Central memory CD8-positive, alpha-beta T cell (primary cell): ENCODE results near the gene TOB2.
"Not testable (repeated sequence)": the region's sequence is repeated elsewhere in the genome, so short reads cannot be mapped to it uniquely, and the experiment has no call there.

Experiments
- ATAC-seq: fragments of 150-1000 bp; cut with Tn5 transposase; replicated peaks from 2 replicates; pipeline ENCODE4 v1.10.0; 2022; ENCODE audit warnings: mild to moderate bottlenecking, moderate FRiP score, moderate number of reproducible peaks; ENCODE audit not compliant: poor library complexity, severe bottlenecking; ENCODE audit errors: extremely low read depth
- DNase-seq, 2 donors: peaks; one replicate each; pipeline ENCODE4 v3.0.0; 2021; ENCODE audit warnings: low spot score in 2 of 2
- H3K27ac Mint-ChIP-seq: one replicate; pipeline ENCODE4 v1.8.0; 2022; ENCODE audit warnings: low read depth, mild to moderate bottlenecking, moderate library complexity, mixed read lengths
- H3K27me3 Mint-ChIP-seq: one replicate; pipeline ENCODE4 v1.8.0; 2022; ENCODE audit warnings: mixed read lengths
- H3K36me3 Mint-ChIP-seq: one replicate; pipeline ENCODE4 v1.8.0; 2022; ENCODE audit warnings: mild to moderate bottlenecking, moderate library complexity, mixed read lengths; ENCODE audit not compliant: insufficient read depth
- H3K4me1 Mint-ChIP-seq: one replicate; pipeline ENCODE4 v1.8.0; 2022; ENCODE audit warnings: mixed read lengths
- H3K4me3 Mint-ChIP-seq: one replicate; pipeline ENCODE4 v1.8.0; 2022; ENCODE audit warnings: mild to moderate bottlenecking, moderate library complexity, mixed read lengths
- H3K9me3 Mint-ChIP-seq: one replicate; pipeline ENCODE4 v1.8.0; 2022; ENCODE audit warnings: mixed read lengths

TOB2 gene

GRCh38 chr22:41479671-41480396 lies 33.2 kb upstream of the TOB2 start:
- Mint-ChIP-seq H3K4me3 (no peak overlapping the region), H3K27me3 (no peaks in the 10 kb centered on the region), H3K4me1 (peaks cover 43% of the 10 kb centered on the region), H3K36me3 (peaks cover 9% of the 10 kb centered on the region), H3K27ac (no peak overlapping the region), H3K9me3 (no peaks in the 10 kb centered on the region)
- DNase-seq = no peak
- no peak for ATAC-seq

GRCh38 chr22:41478891-41479521 lies 32.4 kb upstream of the TOB2 start:
- H3K27ac Mint-ChIP-seq = no peak overlapping the region
- H3K36me3 Mint-ChIP-seq = peaks cover 8% of the 10 kb centered on the region
- no peaks in the 10 kb centered on the region for H3K27me3 Mint-ChIP-seq
- no peak for ATAC-seq
- H3K4me3 Mint-ChIP-seq = no peak overlapping the region
- no peak for DNase-seq
- H3K4me1 Mint-ChIP-seq = peaks cover 45% of the 10 kb centered on the region
- no peaks in the 10 kb centered on the region for H3K9me3 Mint-ChIP-seq

GRCh38 chr22:41478473-41478872 lies 31.9 kb upstream of the TOB2 start:
- no peak overlapping the region for H3K27ac Mint-ChIP-seq
- peaks cover 47% of the 10 kb centered on the region for H3K4me1 Mint-ChIP-seq
- no peaks in the 10 kb centered on the region for H3K9me3 Mint-ChIP-seq
- no peaks in the 10 kb centered on the region for H3K27me3 Mint-ChIP-seq
- DNase-seq (no peak), ATAC-seq (no peak)
- H3K36me3 Mint-ChIP-seq = peaks cover 10% of the 10 kb centered on the region
- H3K4me3 Mint-ChIP-seq = no peak overlapping the region

- Mint-ChIP-seq H3K4me3 (no peak overlapping the region), H3K4me1 (peaks cover 38% of the 10 kb centered on the region), H3K36me3 (peaks cover 15% of the 10 kb centered on the region), H3K27ac (no peak overlapping the region), H3K9me3 (no peaks in the 10 kb centered on the region), H3K27me3 (no peaks in the 10 kb centered on the region)
- ATAC-seq = no peak
- DNase-seq = no peak
Measured at GRCh38 chr22:41474872-41475451, 28.4 kb upstream of the TOB2 start.

DNA sequence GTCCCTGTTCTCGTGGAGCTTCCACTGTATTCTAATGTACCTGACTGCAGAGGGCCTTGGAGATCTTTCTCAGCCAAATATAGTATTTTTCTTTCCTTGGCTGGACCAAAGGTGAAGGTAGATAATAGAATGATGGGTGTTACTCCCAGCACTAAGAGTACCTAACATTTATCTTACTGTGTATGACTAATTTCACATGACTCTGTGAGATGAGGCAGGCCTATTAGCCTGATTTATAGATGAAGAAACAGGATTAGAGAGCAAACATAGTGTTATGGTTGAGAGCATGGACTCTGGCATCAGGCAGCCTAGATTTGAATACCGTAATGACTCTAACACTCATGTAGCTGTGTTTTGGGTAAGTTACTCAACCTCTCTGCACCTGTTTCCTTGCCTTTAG lies 25.0 kb upstream of the TOB2 start:
- Mint-ChIP-seq H3K27me3 (no peaks in the 10 kb centered on the region), H3K27ac (no peak overlapping the region), H3K4me1 (peaks cover 43% of the 10 kb centered on the region), H3K36me3 (peaks cover 30% of the 10 kb centered on the region), H3K4me3 (no peak overlapping the region), H3K9me3 (no peaks in the 10 kb centered on the region)
- DNase-seq (no peak), ATAC-seq (no peak)

GRCh38 chr22:41470886-41471285 lies 24.3 kb upstream of the TOB2 start:
- H3K36me3 Mint-ChIP-seq = peaks cover 33% of the 10 kb centered on the region

DNA sequence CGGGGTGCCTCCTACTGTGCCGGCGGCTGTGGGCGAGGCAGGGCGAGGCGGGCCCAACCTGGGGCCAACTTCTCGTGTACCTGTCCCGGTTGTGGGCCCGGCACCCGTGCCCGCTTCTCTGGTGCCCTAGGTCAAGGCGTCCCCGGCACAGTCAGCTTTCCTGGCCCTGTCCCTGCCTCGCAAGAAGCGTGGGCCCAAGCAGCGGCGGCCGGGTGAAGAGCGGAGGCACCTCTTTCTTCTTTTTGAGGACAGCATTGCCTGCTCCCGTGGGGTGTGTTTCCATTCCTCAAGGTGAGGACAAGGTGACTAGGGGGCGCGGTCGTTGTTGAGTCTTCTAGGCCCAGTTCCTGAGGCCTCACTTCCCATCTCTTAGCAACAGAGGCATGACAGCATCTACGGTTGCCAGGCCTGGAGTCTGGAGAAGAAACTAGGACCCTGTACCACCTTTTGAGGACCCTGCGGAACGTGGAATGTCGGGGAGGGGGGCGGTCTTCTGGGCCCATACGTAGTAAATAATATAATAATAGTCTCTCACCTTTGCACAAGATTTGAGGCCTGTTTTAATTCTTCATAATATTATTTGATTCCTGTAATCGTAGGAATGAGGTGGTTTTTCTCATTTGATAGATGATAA lies 22.7 kb upstream of the TOB2 start:
- DNase-seq (no peak), ATAC-seq (peak; percentile 21)
- peak overlapping the region; percentile 90 for H3K4me3 Mint-ChIP-seq
- H3K27ac Mint-ChIP-seq = peak overlapping the region; percentile 99
- H3K9me3 Mint-ChIP-seq = no peaks in the 10 kb centered on the region
- H3K4me1 Mint-ChIP-seq = peaks cover 43% of the 10 kb centered on the region
- no peaks in the 10 kb centered on the region for H3K27me3 Mint-ChIP-seq
- H3K36me3 Mint-ChIP-seq = peaks cover 42% of the 10 kb centered on the region

More at GRCh38 chr22:41470886-41471285, 24.3 kb upstream of the TOB2 start:
- no peak for DNase-seq
- Mint-ChIP-seq H3K4me3 (peak overlapping the region; percentile 50), H3K9me3 (no peaks in the 10 kb centered on the region), H3K27me3 (no peaks in the 10 kb centered on the region), H3K27ac (peak overlapping the region; percentile 82), H3K4me1 (peaks cover 43% of the 10 kb centered on the region)
- no peak for ATAC-seq

DNA sequence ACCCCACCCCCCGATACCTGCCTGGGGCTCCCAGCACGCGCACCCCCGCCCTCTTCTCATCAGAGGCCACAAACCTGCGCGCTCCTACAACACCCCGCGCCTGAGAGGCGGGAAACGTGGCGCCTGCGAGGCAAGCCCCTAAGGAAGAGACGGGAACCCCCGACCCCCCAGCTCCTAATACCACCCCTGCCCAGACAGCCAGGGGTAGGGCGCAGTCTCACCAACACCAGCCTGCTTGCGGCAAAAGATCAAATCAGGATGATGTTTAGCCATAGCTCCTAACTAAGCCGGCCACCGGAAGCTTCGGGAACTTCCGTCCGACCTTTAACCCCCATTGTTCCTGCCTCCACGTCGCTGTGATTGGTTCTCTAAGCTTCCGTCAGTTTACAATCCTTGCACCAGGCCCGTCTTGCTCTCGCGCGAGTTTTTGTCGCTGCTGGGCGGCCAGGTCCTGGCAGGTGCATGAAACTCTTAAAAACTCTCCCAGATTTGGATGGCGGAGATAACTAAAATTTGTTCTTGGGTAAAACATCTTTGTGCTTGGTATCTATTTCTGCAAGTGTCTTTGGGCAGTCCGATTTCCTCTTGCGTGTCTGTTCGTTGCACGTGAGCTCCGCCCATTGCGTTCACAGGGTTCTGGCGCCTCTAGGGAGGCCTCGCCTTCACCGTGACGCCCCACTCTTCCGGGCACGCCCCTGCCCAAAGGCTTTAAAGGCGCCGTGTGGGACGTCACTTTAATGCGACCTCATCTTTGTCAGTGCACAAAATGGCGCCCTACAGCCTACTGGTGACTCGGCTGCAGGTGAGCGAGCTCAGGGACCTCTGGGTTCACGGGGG lies 22.0 kb upstream of the TOB2 start, which contains the start of the genes ACO2 and PHF5A:
Gene ACO2 (plus strand): TSS at position 737 of the 837 bp plus-strand sequence. CDS start 30 bp downstream, at position 767.
Gene PHF5A (minus strand): TSS at position 312 of the 837 bp plus-strand sequence. CDS start 39 bp downstream, at position 273.
- DNase-seq = peak; percentile 98 to 99
- Mint-ChIP-seq H3K36me3 (peaks cover 43% of the 10 kb centered on the region), H3K27me3 (no peaks in the 10 kb centered on the region), H3K4me1 (peaks cover 36% of the 10 kb centered on the region), H3K9me3 (no peaks in the 10 kb centered on the region), H3K27ac (peak within 1 kb of the TSS; percentile 99), H3K4me3 (peak within 1 kb of the TSS; percentile 90)
- ATAC-seq = peak; percentile 94

DNA sequence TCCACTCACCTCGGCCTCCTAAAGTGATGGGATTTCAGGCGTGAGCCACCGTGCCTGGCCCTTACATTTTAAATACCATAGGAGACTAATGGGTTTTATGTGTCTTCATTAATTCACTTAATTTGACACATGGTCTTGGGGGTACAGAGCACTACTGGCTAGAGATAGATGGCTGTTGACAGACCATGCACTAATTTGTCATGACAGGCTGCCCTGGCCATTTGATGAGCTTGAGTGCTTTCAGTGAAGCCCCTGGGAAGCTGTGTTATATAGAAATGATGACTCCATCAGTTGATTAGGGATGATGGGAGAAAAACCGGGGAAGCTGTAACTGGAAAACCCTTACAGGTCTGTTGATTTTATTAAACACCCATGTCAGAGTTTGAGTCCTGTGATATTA lies 15.3 kb upstream of the TOB2 start:
- Mint-ChIP-seq H3K4me3 (no peak overlapping the region), H3K36me3 (peaks cover 56% of the 10 kb centered on the region), H3K9me3 (no peaks in the 10 kb centered on the region), H3K4me1 (peaks cover under 1% of the 10 kb centered on the region), H3K27me3 (no peaks in the 10 kb centered on the region), H3K27ac (no peak overlapping the region)
- DNase-seq = no peak
- no peak for ATAC-seq

DNA sequence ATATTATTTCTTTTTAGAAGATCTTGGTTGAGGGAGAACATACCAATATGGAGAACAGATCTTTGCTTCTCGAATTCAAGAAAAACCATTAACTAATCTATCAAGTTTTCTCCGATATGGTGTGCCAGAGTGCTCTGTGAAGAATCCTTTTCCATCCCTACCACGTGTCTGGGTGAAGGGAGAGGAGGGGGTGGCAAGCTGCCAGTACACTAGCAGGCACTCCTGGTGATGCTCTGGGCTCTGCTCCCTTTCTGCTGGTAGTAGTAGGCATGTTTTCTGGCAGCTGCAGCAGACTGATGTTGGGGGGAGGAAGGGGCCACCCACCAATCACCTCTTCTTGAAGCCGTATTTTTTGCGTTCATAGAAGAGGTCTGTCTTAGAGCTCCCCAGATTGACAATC lies 13.5 kb upstream of the TOB2 start:
- H3K27ac Mint-ChIP-seq, DNase-seq, H3K4me1 Mint-ChIP-seq, H3K9me3 Mint-ChIP-seq, H3K27me3 Mint-ChIP-seq, ATAC-seq, H3K4me3 Mint-ChIP-seq: not testable (repeated sequence)
- H3K36me3 Mint-ChIP-seq = peaks cover 51% of the 10 kb centered on the region

GRCh38 chr22:41459431-41459830 lies 12.8 kb upstream of the TOB2 start:
- ATAC-seq = no peak
- Mint-ChIP-seq H3K4me3 (no peak overlapping the region), H3K9me3 (no peaks in the 10 kb centered on the region), H3K36me3 (peaks cover 46% of the 10 kb centered on the region), H3K27ac (no peak overlapping the region), H3K27me3 (no peaks in the 10 kb centered on the region), H3K4me1 (no peaks in the 10 kb centered on the region)
- no peak for DNase-seq
